ENCODE data around the gene LINGO4.

- TF ChIP-seq CTCF (conservative IDR thresholded peaks at IDR 0.05) (no peak), ZFX (IDR thresholded peaks at IDR 0.05) (no peak)
Measured at GRCh38 chr1:151829352-151830046, 24.3 kb upstream of the LINGO4 start.
